GM21360 (cell line): ENCODE data around the gene CD72.

Experiments
- ATAC-seq: cut with Tn5 transposase; IDR thresholded peaks from one replicate; pipeline ENCODE4 v1.9.1; 2021; ENCODE audit warnings: mild to moderate bottlenecking, moderate library complexity; ENCODE audit not compliant: unreplicated experiment

Gene CD72

GRCh38 chr9:35560625-35561337 is 57.4 kb downstream of the CD72 start:
- ATAC-seq: no peak
